ENCODE results near the gene OR2T6.
"Not testable (repeated sequence)": the region's sequence is repeated elsewhere in the genome, so short reads cannot be mapped to it uniquely, and the experiment has no call there.

Gene OR2T6

GRCh38 chr1:248406721-248407692 lies 31.5 kb downstream of the OR2T6 start:
- DNase-seq (ENCODE audit: insufficient read length, low spot score) = no peak
- no peak for TF ChIP-seq POLR2A (IDR thresholded peaks at IDR 0.05; ENCODE audit: low read depth, low read length)
- no peak for FAIRE-seq

GRCh38 chr1:248416226-248416625 lies 40.7 kb downstream of the OR2T6 start:
- FAIRE-seq = no peak
- no peak for TF ChIP-seq POLR2A (IDR thresholded peaks at IDR 0.05; ENCODE audit: low read depth, low read length)
- DNase-seq (ENCODE audit: insufficient read length, low spot score) = no peak

DNA sequence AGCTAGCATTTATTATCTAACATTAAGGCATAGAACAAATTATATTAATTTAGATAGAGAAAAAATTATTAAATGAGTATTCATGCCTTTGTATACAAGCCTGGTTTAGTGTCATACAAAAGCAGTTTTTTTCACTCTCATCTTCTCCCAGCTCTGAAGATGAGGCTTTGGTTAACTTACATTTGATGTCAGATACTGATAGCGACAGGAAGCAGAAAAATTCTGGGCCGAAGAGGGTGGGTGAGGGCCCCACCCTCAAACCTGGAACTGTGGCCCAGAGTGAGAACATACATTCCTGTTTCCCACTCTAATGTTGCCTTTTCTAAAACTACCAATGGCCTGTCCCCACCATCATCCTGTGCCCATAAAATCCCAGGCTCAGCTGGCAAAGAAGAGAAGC lies 42.3 kb downstream of the OR2T6 start:
- TF ChIP-seq POLR2A (IDR thresholded peaks at IDR 0.05; ENCODE audit: low read depth, low read length) = no peak
- DNase-seq (ENCODE audit: insufficient read length, low spot score) = no peak
- no peak for FAIRE-seq

DNA sequence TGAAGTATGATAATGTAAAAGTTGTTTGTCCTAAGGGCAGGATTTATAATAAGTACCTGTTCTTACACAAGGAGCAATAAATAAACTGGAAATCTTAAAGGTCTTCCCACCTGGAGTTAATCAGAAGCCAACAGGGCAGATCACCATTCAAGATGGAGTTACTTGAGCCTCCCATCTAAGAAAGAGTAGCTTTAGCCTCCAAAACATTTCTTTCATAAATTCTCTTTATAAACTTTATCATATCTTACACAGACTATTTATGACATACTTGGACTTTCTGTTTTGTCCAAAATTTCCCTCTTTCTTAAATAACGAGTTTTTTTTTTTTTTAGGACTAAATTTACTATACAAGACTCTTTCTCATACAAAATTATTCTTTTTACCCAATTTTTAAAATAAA lies 45.8 kb downstream of the OR2T6 start:
- FAIRE-seq (no peak), DNase-seq (ENCODE audit: insufficient read length, low spot score) (no peak)

DNA sequence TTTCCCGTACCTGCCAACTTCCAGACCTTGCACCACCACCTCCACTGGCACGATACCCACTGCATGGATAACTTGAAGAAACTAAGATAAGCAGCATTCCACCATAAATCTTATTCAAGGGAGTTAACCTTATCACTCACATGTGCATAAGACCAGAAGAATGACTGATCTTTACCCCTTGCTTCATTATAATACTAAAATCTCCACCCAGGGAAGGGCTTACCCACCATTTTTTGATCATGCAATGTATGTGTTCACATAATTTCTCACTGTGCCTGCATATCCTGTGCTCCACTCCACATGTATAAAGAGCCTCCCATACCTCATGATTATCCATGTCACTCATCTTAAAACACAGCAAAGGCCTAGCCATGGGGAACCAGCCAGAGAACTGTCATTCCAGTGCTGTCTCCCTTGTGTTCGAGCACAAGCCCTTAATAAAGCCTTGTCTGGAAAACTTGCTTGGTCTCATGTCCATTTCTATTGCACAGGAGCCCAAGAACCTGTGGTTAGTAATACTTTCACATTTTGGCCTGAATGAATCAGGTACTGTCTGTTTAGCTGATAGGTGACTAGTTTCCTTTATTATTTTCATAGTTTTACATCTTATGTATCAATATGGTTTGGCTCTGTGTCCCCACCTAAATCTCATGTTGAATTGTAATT lies 52.1 kb downstream of the OR2T6 start:
- not testable (repeated sequence) for DNase-seq (ENCODE audit: insufficient read length, low spot score); FAIRE-seq

More for the DNA sequence above, 45.8 kb downstream of the OR2T6 start:
- TF ChIP-seq POLR2A (IDR thresholded peaks at IDR 0.05; ENCODE audit: low read depth, low read length) = no peak

DNA sequence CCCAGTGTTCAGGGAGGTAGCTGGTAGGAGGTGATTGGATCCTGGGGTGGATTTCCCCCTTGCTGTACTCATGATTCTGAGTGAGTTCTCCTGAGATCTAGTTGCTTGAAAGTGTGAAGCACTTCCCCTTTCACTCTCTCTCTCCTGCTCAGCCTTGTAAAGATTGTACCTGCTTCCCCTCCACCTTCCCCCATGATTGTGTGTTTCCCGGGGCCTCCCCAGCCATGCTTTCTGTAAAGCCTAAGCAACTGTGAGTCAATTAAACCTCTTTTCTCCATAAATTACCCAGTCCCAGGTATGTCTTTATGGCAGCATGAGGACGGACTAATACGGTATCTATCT lies 52.6 kb downstream of the OR2T6 start:
- FAIRE-seq; DNase-seq (ENCODE audit: insufficient read length, low spot score): not testable (repeated sequence)

DNA sequence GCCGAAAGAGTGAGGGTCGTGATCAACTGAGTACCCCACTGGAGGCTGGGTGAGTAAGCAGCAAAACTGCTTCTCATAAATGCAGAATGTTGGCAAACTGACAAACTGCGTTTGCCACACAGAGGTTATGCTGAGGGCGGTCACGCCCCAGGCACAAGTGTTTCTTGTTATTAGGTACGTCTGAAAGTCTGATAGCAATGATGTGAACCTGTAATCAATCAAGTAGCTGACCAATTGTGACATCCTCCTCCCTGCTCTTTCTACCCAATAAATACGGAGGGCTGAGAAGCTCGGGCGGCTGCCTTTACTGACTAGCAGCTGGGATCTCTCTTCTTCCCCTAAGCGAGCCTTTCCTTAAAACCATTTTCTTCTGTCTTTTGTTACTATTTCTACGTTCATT lies 56.1 kb downstream of the OR2T6 start:
- not testable (repeated sequence) for FAIRE-seq; DNase-seq (ENCODE audit: insufficient read length, low spot score)

DNA sequence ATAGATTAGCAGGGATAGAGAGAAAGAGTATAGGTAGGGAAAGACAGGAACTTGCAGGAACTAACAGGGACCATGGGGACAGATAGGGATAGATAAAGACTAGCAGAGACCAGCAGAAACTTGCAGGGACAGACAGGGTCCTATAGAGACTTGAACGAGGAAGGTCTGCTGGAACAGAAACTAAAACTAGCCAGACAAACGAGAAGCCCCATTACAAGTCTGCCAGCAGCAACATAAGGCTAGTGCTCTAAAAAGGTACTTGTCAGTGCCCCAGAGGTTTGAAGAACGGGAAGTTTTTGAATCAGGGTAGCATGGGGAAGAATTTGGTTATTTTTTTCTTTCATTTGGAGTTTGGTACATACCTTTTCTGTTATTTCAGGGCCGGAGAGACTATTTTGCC lies 56.7 kb downstream of the OR2T6 start:
- DNase-seq (ENCODE audit: insufficient read length, low spot score); FAIRE-seq: not testable (repeated sequence)

DNA sequence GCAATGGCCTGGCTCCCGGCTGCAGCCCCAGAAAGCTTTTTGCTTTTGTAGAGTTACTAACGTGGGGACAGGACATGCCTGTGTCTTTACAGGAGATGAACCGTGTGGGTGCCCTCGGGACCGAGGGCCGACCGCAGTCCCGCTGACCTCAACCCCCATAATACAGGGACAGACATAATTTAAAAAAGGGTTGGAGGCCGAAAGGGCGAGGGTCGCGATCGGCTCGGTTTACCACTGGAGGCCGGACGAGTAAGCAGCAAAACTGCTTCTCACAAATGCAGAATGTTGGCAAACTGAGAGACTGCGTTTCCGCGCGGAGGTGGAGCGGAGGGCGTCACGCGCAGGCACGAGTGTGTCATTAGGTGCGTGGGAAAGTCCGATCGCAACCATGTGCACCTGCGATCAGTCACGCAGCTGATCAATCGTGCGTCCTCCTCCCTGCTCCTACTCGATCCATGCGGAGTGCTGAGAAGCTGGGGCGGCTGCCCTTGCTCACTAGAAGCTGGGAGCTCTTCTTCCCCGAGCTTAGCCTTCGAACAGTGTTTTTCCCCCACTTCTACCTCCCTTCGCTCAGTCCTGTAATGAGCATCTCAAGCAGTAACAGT lies 58.4 kb downstream of the OR2T6 start:
- not testable (repeated sequence) for FAIRE-seq; DNase-seq (ENCODE audit: insufficient read length, low spot score)

- FAIRE-seq; DNase-seq (ENCODE audit: insufficient read length, low spot score): not testable (repeated sequence)
Observed at GRCh38 chr1:248434913-248435312, 59.4 kb downstream of the OR2T6 start.

DNA sequence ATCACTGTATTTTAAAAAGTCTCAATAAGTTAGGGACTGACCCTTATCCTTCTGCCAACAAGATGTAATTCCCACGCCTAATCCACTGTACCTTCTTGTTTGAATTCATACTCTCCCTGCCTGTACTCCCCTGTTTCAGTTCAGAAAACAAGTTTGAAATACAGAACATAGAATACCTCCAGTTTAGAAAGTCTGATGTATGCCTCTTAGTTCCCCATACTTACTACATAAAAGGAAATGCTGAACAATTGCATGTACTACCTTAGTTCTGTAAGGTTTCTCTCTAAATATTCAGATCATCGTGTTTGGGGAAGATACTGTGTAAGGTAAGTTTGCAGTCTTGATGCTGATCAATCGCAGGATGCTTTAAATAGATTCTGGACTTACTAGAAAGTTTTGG lies 60.8 kb downstream of the OR2T6 start:
- DNase-seq (ENCODE audit: insufficient read length, low spot score); FAIRE-seq: not testable (repeated sequence)

GRCh38 chr1:248438668-248439067 lies 63.1 kb downstream of the OR2T6 start:
- not testable (repeated sequence) for FAIRE-seq; DNase-seq (ENCODE audit: insufficient read length, low spot score)

DNA sequence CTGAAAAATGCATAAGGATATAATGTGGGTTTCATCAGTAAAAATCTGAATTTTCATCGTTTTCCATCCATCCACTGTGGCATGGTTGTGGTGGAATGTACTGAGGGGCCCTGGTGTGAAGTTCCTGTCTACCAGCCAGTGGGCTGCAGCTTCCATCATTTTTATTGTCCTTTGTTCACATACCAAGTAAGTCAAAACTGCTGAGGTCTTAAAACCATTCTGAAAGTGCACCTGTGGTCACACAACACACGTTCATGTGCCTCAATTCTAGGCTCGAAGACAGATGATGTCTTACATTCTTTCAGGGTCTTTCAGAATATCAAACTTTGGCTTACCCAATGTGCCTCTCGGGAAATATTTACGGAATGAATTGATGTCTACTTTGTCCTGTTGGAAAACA lies 63.7 kb downstream of the OR2T6 start:
- not testable (repeated sequence) for FAIRE-seq; DNase-seq (ENCODE audit: insufficient read length, low spot score)

Data from H54 (cell line).